BJ (cell line): ENCODE results near the gene SS18. TPM values are rescaled to one million over a fixed set of nuclear protein-coding genes. Genes with fewer than 3 reads are reported as not detected.
"Not testable (repeated sequence)": the region's sequence is repeated elsewhere in the genome, so short reads cannot be mapped to it uniquely, and the experiment has no call there.

Experiments used
- CTCF ChIA-PET: fragments of 350-600 bp; formaldehyde crosslinking; extraction: SDS; loops from one replicate; lab custom pipeline; 2021; ENCODE audit warnings: antibody characterized with exemption, inconsistent platforms; lab: Yijun Ruan, JAX
- POLR2A ChIA-PET: fragments of 300-600 bp; sonication (Branson Sonifier 250); formaldehyde crosslinking; extraction: SDS; loops from one replicate; lab custom pipeline; 2021; ENCODE audit warnings: antibody characterized with exemption; lab: Charles Lee
- DNase-seq: peaks from one replicate; pipeline ENCODE4 v3.0.0-alpha.2; 2011; ENCODE audit warnings: low read depth
- H3K27me3 ChIP-seq: 2 replicates; pipeline ENCODE4 v1.6.0; 2011; ENCODE audit warnings: low read length; ENCODE audit not compliant: control insufficient read depth, insufficient read depth
- H3K36me3 ChIP-seq: 2 replicates; pipeline ENCODE4 v1.5.1; 2011; ENCODE audit warnings: low read length; ENCODE audit not compliant: control insufficient read depth, insufficient read depth
- H3K4me3 ChIP-seq: 2 replicates; pipeline ENCODE4 v1.5.1; 2011; ENCODE audit warnings: low read depth, mild to moderate bottlenecking, control low read depth, low read length
- polyA plus RNA-seq: library from polyadenylated mRNA; depleted of rRNA; stranded (reverse); fragments of >200 nt; gene quantifications from 2 replicates; pipeline ENCODE4 v1.2.3, GENCODE V29; 2011
- TF ChIP-seq, protein P1 (sequence below): IDR thresholded peaks from 2 replicates; pipeline ENCODE4 v1.5.1; 2011; ENCODE audit warnings: low read depth, mild to moderate bottlenecking, control low read depth, inconsistent platforms, low read length, moderate library complexity; ENCODE audit not compliant: insufficient read depth

Gene SS18
- polyA plus RNA-seq, 1 experiment: 163 TPM

DNA sequence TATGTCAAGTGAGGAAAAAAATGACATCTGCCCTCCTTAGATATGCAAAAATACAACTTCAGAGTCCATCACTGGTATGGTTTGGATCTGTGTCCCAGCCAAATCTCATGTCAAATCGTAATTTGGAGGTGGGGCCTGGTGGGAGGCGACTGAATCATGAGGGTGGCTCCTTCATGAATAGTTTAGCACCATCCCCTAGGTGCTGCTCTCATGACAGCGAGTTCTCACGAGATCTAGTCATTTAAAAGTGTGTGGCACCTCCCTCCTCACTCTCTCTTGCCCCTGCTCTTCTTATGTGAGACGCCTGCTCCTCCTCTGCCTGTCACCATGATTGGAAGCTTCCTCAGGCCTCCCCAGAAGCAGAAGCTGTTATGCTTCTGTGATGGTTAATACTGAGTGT, 37.4 kb upstream of the SS18 start:
- no peak for DNase-seq
- ChIA-PET POLR2A (no interaction called here), CTCF (no interaction called here)
- no peaks in the 10 kb centered on the region for H3K27me3 ChIP-seq
- TF ChIP-seq, protein P1, sequence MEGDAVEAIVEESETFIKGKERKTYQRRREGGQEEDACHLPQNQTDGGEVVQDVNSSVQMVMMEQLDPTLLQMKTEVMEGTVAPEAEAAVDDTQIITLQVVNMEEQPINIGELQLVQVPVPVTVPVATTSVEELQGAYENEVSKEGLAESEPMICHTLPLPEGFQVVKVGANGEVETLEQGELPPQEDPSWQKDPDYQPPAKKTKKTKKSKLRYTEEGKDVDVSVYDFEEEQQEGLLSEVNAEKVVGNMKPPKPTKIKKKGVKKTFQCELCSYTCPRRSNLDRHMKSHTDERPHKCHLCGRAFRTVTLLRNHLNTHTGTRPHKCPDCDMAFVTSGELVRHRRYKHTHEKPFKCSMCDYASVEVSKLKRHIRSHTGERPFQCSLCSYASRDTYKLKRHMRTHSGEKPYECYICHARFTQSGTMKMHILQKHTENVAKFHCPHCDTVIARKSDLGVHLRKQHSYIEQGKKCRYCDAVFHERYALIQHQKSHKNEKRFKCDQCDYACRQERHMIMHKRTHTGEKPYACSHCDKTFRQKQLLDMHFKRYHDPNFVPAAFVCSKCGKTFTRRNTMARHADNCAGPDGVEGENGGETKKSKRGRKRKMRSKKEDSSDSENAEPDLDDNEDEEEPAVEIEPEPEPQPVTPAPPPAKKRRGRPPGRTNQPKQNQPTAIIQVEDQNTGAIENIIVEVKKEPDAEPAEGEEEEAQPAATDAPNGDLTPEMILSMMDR: no peak
- H3K4me3 ChIP-seq: no peak overlapping the region
- no peaks in the 10 kb centered on the region for H3K36me3 ChIP-seq

GRCh38 chr18:26121994-26122393, 31.6 kb upstream of the SS18 start:
- DNase-seq, POLR2A ChIA-PET, H3K36me3 ChIP-seq, H3K4me3 ChIP-seq, H3K27me3 ChIP-seq: not testable (repeated sequence)
- CTCF ChIA-PET: interaction anchor here (0.6 kb wide), 1 partner anchor 30 kb away, joined by 3 read pairs; no protein-coding TSS in a partner anchor

GRCh38 chr18:26121476-26121875, 31.1 kb upstream of the SS18 start:
- POLR2A ChIA-PET: no interaction called here
- TF ChIP-seq, protein P1: no peak
- Histone ChIP-seq H3K27me3 (no peaks in the 10 kb centered on the region), H3K4me3 (no peak overlapping the region), H3K36me3 (no peaks in the 10 kb centered on the region)
- CTCF ChIA-PET: interaction anchor here (0.6 kb wide), 1 partner anchor 29 kb away, joined by 3 read pairs; no protein-coding TSS in a partner anchor
- no peak for DNase-seq

- TF ChIP-seq, protein P1: no peak
- Histone ChIP-seq H3K27me3 (no peaks in the 10 kb centered on the region), H3K36me3 (no peaks in the 10 kb centered on the region), H3K4me3 (no peak overlapping the region)
- no peak for DNase-seq
- ChIA-PET CTCF (no interaction called here), POLR2A (interaction anchor here (0.5 kb wide), 1 partner anchor 61 kb away, joined by 5 read pairs; no protein-coding TSS in a partner anchor)
These were observed 28.8 kb upstream of the SS18 start for GRCh38 chr18:26119246-26119645.

- ChIA-PET CTCF (no interaction called here), POLR2A (no interaction called here)
- no peaks in the 10 kb centered on the region for H3K27me3 ChIP-seq
- no peak overlapping the region for H3K4me3 ChIP-seq
- TF ChIP-seq, protein P1: no peak
- no peaks in the 10 kb centered on the region for H3K36me3 ChIP-seq
- no peak for DNase-seq
These were observed 13.6 kb upstream of the SS18 start for GRCh38 chr18:26104035-26104434.

DNA sequence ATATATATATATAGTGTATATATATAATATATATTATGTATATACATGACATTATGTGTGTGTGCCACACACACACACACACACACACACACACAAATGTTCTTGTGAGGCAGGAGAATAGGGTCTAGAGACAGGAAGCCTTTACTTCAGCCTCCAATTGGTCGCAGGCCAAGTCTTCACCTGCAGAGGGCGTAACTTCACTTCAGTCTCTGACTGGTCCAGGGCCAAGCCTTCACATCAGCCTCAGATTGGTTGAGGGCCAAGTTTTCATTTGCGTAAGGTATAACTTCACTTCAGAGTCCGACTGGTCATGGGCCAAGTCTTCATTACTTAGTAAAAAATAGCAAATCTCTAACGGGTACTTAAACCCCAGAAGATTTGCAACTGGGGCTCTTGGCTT, 13.2 kb upstream of the SS18 start:
- CTCF ChIA-PET: interaction anchor here (1.0 kb wide), 1 partner anchor 12 kb away, joined by 3 read pairs; no protein-coding TSS in a partner anchor
- DNase-seq: no peak
- TF ChIP-seq, protein P1: peak; percentile 5; the same call in 1 of the 2 replicates
- POLR2A ChIA-PET: no interaction called here
- no peak overlapping the region for H3K4me3 ChIP-seq
- no peaks in the 10 kb centered on the region for H3K36me3 ChIP-seq
- no peaks in the 10 kb centered on the region for H3K27me3 ChIP-seq
